ENCODE data around the gene LMOD2. TPM values are rescaled to one million over a fixed set of nuclear protein-coding genes. Genes with fewer than 3 reads are reported as not detected.

The LMOD2 gene
- total RNA-seq, 3 donors from 2014 or later, result not detected

DNA sequence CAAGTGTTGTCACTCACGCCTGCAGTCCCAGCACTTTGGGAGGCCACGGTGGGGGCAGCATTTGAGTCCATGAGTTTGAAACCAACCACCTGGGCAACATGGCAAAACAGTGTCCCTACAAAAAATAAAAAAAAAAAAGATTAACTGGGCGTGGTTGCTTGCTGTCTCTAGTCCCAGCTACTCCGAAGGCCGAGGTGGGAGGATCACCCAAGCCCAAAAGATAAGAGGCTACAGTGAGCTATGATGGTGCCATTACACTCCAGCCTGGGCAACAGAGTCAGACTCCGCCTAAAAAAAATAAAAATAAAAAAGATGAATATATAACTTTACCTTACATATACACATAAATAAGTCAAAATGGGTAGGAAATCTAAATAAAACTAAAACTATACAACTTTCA is 2.5 kb upstream of the LMOD2 start:
- intact Hi-C loops (cut with DNase I; ENCODE audit: low total_unique reads), result no loop called here
- no peaks in the 10 kb centered on the region for H3K36me3 ChIP-seq
- no peak for DNase-seq (ENCODE audit: low spot score in 2 of 2)
- no peaks in the 10 kb centered on the region for H3K4me1 ChIP-seq
- TF ChIP-seq POLR2AphosphoS5 (IDR thresholded peaks at IDR 0.05) (no peak), POLR2A (IDR thresholded peaks at IDR 0.05) (no peak)
- TF ChIP-seq, protein P1, sequence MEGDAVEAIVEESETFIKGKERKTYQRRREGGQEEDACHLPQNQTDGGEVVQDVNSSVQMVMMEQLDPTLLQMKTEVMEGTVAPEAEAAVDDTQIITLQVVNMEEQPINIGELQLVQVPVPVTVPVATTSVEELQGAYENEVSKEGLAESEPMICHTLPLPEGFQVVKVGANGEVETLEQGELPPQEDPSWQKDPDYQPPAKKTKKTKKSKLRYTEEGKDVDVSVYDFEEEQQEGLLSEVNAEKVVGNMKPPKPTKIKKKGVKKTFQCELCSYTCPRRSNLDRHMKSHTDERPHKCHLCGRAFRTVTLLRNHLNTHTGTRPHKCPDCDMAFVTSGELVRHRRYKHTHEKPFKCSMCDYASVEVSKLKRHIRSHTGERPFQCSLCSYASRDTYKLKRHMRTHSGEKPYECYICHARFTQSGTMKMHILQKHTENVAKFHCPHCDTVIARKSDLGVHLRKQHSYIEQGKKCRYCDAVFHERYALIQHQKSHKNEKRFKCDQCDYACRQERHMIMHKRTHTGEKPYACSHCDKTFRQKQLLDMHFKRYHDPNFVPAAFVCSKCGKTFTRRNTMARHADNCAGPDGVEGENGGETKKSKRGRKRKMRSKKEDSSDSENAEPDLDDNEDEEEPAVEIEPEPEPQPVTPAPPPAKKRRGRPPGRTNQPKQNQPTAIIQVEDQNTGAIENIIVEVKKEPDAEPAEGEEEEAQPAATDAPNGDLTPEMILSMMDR (IDR thresholded peaks at IDR 0.05), result no peak
- no peak overlapping the region for H3K27ac ChIP-seq
- H3K9me3 ChIP-seq, result no peaks in the 10 kb centered on the region
- no peaks in the 10 kb centered on the region for H3K27me3 ChIP-seq
- H3K4me3 ChIP-seq, result no peak overlapping the region

DNA sequence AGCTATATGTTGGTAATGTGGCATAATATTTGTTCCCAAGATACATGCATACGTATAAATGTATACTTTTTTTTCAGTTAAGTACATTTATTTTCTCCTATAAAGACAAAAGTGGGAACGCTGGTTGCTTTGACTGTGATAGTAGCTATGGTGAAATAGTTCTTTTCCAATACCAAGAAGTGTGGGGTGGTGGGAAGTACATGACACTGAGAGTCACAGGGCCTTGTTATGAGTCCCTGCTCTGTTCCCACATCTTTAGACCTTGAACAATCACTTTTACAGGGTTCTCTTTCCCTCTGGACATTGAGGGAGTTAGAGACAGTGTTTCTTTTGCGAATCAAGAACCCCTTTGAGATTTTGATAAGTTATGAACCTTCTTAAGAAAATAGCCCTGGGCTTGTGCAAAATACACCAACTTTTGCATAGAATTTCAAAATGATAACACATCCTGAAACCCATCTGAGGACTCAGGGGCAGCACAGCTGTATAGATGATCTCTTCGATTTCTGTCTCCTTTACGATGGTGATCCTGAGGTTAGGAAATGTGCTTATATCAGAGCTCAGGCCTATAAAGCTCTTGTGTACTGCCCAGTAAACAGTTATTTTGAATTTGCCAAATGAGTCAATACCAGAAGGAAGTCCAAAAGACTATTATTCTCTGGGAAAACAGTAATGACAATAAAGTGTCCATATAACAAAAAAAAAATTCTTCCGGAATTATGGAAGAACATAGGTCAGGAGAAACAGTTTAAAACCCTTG is 1.1 kb downstream of the LMOD2 start:
- no peak for TF ChIP-seq POLR2A (IDR thresholded peaks at IDR 0.05)
- TF ChIP-seq, protein P1 (IDR thresholded peaks at IDR 0.05), result no peak
- no peak for TF ChIP-seq POLR2AphosphoS5 (IDR thresholded peaks at IDR 0.05)
- Histone ChIP-seq H3K4me3 (no peak overlapping the region), H3K27me3 (no peaks in the 10 kb centered on the region), H3K36me3 (no peaks in the 10 kb centered on the region), H3K4me1 (no peaks in the 10 kb centered on the region), H3K27ac (peak overlapping the region in 1 of 2 donors; percentile 43), H3K9me3 (no peaks in the 10 kb centered on the region)
- intact Hi-C loops (cut with DNase I; ENCODE audit: low total_unique reads), result no loop called here
- DNase-seq (ENCODE audit: low spot score in 2 of 2), result no peak

DNA sequence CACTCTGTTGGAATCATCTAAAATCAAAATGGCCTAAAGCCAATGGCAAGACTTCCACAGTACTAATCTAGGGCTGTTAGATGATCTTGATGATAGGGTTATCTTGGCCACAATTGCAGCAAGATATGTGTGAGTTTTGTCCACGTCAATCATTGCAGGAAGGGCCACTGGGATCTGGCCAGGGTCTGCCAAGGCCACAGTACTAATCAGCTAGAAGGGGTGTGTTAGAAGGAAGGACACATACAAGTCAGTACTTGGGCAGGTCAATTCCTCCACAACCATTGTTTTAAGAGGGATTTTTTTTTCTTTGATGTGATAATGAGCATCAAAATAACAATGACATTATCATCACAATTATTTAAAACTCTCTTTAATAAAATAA is 1.6 kb downstream of the LMOD2 start:
- intact Hi-C loops (cut with DNase I; ENCODE audit: low total_unique reads), result no loop called here

DNA sequence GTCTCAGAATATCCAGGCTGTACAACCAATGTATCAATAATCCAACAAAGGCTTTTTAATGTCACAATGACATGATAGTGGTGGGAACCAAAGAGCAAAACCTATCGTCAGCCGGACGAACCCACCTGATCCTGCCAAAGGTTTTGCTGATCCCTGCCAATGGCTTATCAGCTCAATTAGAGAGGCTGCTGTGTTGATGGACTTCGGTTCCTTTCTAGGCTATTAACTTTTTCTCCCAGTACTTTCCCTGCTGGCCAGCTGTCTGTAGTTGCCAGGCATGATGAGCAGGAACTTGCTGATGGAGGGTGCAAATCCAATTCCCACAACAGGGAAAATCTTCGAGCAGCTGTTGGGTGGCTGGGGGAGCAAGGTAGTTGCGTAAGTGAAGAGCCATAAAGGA is 2.4 kb downstream of the LMOD2 start:
- Histone ChIP-seq H3K36me3 (no peaks in the 10 kb centered on the region), H3K27ac (no peak overlapping the region), H3K4me3 (no peak overlapping the region), H3K4me1 (no peaks in the 10 kb centered on the region), H3K9me3 (no peaks in the 10 kb centered on the region), H3K27me3 (no peaks in the 10 kb centered on the region)
- TF ChIP-seq, protein P1 (IDR thresholded peaks at IDR 0.05), result no peak
- TF ChIP-seq POLR2A (IDR thresholded peaks at IDR 0.05), result no peak
- TF ChIP-seq POLR2AphosphoS5 (IDR thresholded peaks at IDR 0.05), result no peak
- DNase-seq (ENCODE audit: low spot score in 2 of 2), result no peak
- intact Hi-C loops (cut with DNase I; ENCODE audit: low total_unique reads), result no loop called here

More for the DNA sequence above, 1.6 kb downstream of the LMOD2 start:
- Histone ChIP-seq H3K9me3 (no peaks in the 10 kb centered on the region), H3K27ac (no peak overlapping the region), H3K4me1 (no peaks in the 10 kb centered on the region), H3K27me3 (no peaks in the 10 kb centered on the region), H3K36me3 (no peaks in the 10 kb centered on the region), H3K4me3 (no peak overlapping the region)
- DNase-seq (ENCODE audit: low spot score in 2 of 2), result no peak
- TF ChIP-seq POLR2AphosphoS5 (IDR thresholded peaks at IDR 0.05) (no peak), POLR2A (IDR thresholded peaks at IDR 0.05) (no peak)
- TF ChIP-seq, protein P1 (IDR thresholded peaks at IDR 0.05), result no peak

- Histone ChIP-seq H3K27me3 (no peaks in the 10 kb centered on the region), H3K9me3 (no peaks in the 10 kb centered on the region), H3K4me3 (no peak overlapping the region), H3K27ac (no peak overlapping the region), H3K36me3 (no peaks in the 10 kb centered on the region), H3K4me1 (no peaks in the 10 kb centered on the region)
- TF ChIP-seq, protein P1 (IDR thresholded peaks at IDR 0.05), result no peak
- TF ChIP-seq POLR2A (IDR thresholded peaks at IDR 0.05), result no peak
- TF ChIP-seq POLR2AphosphoS5 (IDR thresholded peaks at IDR 0.05), result no peak
- no peak for DNase-seq (ENCODE audit: low spot score in 2 of 2)
- intact Hi-C loops (cut with DNase I; ENCODE audit: low total_unique reads), result no loop called here
Measured at GRCh38 chr7:123660514-123661354, 5.1 kb downstream of the LMOD2 start.
